ENCODE data around the gene HACD4.

Gene HACD4

GRCh38 chr9:21031091-21031807 is at the start of gene HACD4:
Gene HACD4, minus strand, starts transcription at chr9:21031640. Its CDS starts 50 bp downstream, at chr9:21031590.
- no peak for TF ChIP-seq CTCF (IDR thresholded peaks at IDR 0.05; ENCODE audit: low read depth, low read length)
- no peak for DNase-seq (ENCODE audit: extremely low read depth, low read depth)

- no peak for TF ChIP-seq CTCF (IDR thresholded peaks at IDR 0.05; ENCODE audit: low read depth, low read length)
- no peak for DNase-seq (ENCODE audit: extremely low read depth, low read depth)
Observed at GRCh38 chr9:21080793-21081192, 49.4 kb upstream of the HACD4 start.

GRCh38 chr9:21078702-21079101 is 47.3 kb upstream of the HACD4 start:
- TF ChIP-seq CTCF (IDR thresholded peaks at IDR 0.05; ENCODE audit: low read depth, low read length): no peak
- no peak for DNase-seq (ENCODE audit: extremely low read depth, low read depth)

GRCh38 chr9:21077781-21078180 is 46.3 kb upstream of the HACD4 start, which contains the start of gene IFNB1:
Gene IFNB1, minus strand, starts transcription at chr9:21077942. Its CDS starts 73 bp downstream, at chr9:21077869.
- TF ChIP-seq CTCF (IDR thresholded peaks at IDR 0.05; ENCODE audit: low read depth, low read length): no peak
- DNase-seq (ENCODE audit: extremely low read depth, low read depth): no peak

GRCh38 chr9:21075484-21075883 is 44.0 kb upstream of the HACD4 start:
- TF ChIP-seq CTCF (IDR thresholded peaks at IDR 0.05; ENCODE audit: low read depth, low read length): no peak
- DNase-seq (ENCODE audit: extremely low read depth, low read depth): no peak

GRCh38 chr9:21070906-21071305 is 39.5 kb upstream of the HACD4 start:
- no peak for DNase-seq (ENCODE audit: extremely low read depth, low read depth)
- TF ChIP-seq CTCF (IDR thresholded peaks at IDR 0.05; ENCODE audit: low read depth, low read length): no peak

GRCh38 chr9:21070171-21070571 is 38.7 kb upstream of the HACD4 start:
- peak; percentile 23 for TF ChIP-seq CTCF (IDR thresholded peaks at IDR 0.05; ENCODE audit: low read depth, low read length)
- peak; percentile 72 for DNase-seq (ENCODE audit: extremely low read depth, low read depth)

Data from AG09319 (cell line).